ENCODE data around the gene CCDC201.
"Not testable (repeated sequence)": the region's sequence is repeated elsewhere in the genome, so short reads cannot be mapped to it uniquely, and the experiment has no call there.

CCDC201 gene

DNA sequence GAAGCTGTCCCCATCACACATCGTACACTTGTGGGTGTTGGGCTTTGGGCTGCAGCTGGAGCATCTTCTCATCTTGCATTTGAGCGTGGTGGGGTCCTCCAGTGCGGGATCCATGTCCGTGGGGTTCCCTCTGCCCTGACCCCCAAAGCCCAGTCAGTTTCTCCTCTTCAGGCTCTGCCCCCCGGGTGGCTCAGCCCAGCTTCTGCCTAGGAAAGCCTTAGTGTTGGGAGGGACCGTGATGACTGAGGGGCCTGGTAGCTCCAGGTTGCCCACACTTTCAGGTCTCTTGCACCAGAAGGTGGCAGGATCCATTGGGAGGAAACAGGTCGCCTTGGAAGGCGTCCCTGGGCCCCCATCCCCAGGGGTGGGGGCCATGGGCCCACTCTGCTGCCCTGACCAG lies 55.9 kb downstream of the CCDC201 start:
- DNase-seq (ENCODE audit: low read depth) = not testable (repeated sequence)

- not testable (repeated sequence) for DNase-seq (ENCODE audit: low read depth)
Measured at GRCh38 chr7:45814216-45815118, 58.4 kb downstream of the CCDC201 start.

DNA sequence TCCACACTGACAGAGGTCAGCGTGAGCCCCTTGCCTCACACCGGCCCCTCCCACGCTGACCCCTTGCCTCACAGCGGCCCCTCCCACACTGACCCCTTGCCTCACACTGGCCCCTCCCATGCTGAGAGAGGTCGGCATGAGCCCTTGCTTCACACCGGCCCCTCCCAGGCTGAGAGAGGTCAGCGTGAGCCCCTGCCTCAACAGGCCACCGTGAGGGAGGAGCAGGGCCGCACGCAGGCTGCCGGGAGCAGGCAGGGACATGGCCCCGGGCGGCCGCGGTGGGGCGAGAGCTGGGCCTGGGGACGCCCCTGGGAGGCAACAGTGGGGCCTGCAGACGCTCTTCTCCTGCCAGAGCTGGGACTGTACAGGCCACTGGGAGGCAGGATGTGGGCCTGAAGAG lies 59.1 kb downstream of the CCDC201 start:
- not testable (repeated sequence) for DNase-seq (ENCODE audit: low read depth)

DNA sequence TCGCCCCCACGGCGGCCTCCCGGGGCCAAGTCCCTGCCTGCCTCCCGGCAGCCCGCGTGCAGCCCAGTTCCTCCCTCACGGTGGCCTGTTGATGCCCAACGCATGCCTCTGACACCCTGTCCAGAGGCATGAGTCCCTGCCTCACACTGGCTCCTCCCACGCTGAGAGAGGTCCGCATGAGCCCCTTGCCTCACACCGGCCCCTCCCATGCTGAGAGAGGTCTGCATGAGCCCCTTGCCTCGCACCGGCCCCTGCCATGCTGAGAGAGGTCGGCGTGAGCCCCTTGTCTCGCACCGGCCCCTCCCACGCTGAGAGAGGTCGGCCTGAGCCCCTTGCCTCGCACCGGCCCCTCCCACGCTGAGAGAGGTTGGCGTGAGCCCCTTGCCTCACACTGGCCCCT lies 59.9 kb downstream of the CCDC201 start:
- DNase-seq (ENCODE audit: low read depth) = no peak

- DNase-seq (ENCODE audit: low read depth) = not testable (repeated sequence)
Measured at GRCh38 chr7:45811652-45812234, 61.1 kb downstream of the CCDC201 start.

DNA sequence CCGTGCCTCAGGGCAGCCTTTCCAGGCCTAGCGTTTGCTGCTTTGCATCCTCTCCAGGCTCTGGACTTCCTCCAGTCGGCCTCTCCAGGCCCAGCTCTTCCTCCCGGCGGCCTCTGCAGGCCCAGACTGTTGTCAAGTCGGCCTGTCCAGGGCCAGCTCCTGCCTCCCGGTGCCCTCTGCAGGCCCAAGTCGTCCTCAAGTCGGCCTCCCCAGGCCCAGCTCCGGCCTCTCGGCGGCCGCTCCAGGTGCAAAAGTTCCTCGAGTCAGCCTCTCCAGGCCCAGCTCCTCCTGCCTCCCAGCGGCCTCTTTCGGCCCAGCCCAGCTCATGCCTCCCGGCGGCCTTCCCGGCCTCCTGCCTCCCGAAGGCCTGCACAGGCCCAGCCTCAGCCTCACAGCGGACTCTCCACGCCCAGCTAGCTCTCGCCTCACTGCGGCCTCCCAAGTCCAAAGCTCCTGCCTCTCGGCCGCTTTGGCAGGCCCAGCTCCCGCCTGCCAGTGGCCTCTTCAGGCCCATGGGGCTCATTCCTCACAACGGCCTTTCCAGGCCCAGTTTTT lies 62.4 kb downstream of the CCDC201 start:
- not testable (repeated sequence) for DNase-seq (ENCODE audit: low read depth)

Data from activated T-helper 9 cell treated with anti-CD3 and anti-CD28 coated beads, Interleukin-2, amount 50 U/mL, for 16 hours (primary cell).